ENCODE results near the gene CMTM4. TPM values are rescaled to one million over a fixed set of nuclear protein-coding genes. Genes with fewer than 3 reads are reported as not detected.

Gene CMTM4
- total RNA-seq, 1 experiment from 2014 or later: 77.8 TPM

GRCh38 chr16:66689282-66689681 lies 7.3 kb downstream of the CMTM4 start:
- Histone ChIP-seq H3K9me3 (ENCODE audit: control insufficient read depth in 1 of 2, insufficient read depth in 1 of 2, low read depth in 1 of 2, low read length in 2 of 2) (no peaks in the 10 kb centered on the region), H2AFZ (ENCODE audit: low read depth, low read length, poor library complexity, severe bottlenecking) (no peak overlapping the region), H3K79me2 (ENCODE audit: insufficient read depth, low read length) (peaks cover 75% of the 10 kb centered on the region), H3K9ac (ENCODE audit: low read length) (no peak overlapping the region), H3K9me2 (ENCODE audit: insufficient read depth) (no peaks in the 10 kb centered on the region), H3K27me3 (ENCODE audit: insufficient read depth, low read length) (no peaks in the 10 kb centered on the region), H3K4me2 (ENCODE audit: low read length) (no peak overlapping the region), H3K4me1 (ENCODE audit: control insufficient read depth in 1 of 2, insufficient read depth in 2 of 2, low read length in 2 of 2) (no peaks in the 10 kb centered on the region; a peak in 2 of 4 replicates), H3K36me3 (ENCODE audit: control insufficient read depth in 1 of 2, insufficient read depth in 2 of 2, low read length in 2 of 2) (no peaks in the 10 kb centered on the region), H3K27ac (ENCODE audit: low read depth, low read length) (no peak overlapping the region), H4K20me1 (ENCODE audit: insufficient read depth) (no peaks in the 10 kb centered on the region), H3K4me3 (replicated peaks in 1 of 2; ENCODE audit: low read depth in 1 of 2, low read length in 2 of 2) (no peak overlapping the region)
- ChIA-PET RAD21 (ENCODE audit: low non-redundant PET in 1 of 2, low total read pairs in 2 of 2, uncharacterized antibody in 2 of 2, unreplicated experiment in 2 of 2) (no interaction called here), POLR2A (no interaction called here), CTCF (no interaction called here)
- TF ChIP-seq ZFX (IDR thresholded peaks at IDR 0.05) (no peak), SIN3A (IDR thresholded peaks at IDR 0.05; ENCODE audit: low read depth) (no peak), CEBPB (IDR thresholded peaks at IDR 0.05; ENCODE audit: low read depth) (no peak), ZBTB33 (IDR thresholded peaks at IDR 0.05; ENCODE audit: extremely low read depth, insufficient replicate concordance, low read length) (no peak), YY1 (IDR thresholded peaks at IDR 0.05; ENCODE audit: extremely low read depth, insufficient replicate concordance, low read depth, low read length) (no peak), CTCF (IDR thresholded peaks at IDR 0.05 in 2 of 3, conservative IDR thresholded peaks at IDR 0.05 in 1 of 3; ENCODE audit: borderline replicate concordance in 1 of 3, insufficient read depth in 1 of 3, low read depth in 2 of 3, low read length in 2 of 3) (no peak), RAD21 (IDR thresholded peaks at IDR 0.05; ENCODE audit: low read depth) (no peak), REST (IDR thresholded peaks at IDR 0.05; ENCODE audit: low read depth) (no peak), ZNF274 (IDR thresholded peaks at IDR 0.05; ENCODE audit: low read depth, low read length) (no peak), POLR2AphosphoS5 (IDR thresholded peaks at IDR 0.05; ENCODE audit: low read depth, low read length) (no peak), JUND (IDR thresholded peaks at IDR 0.05) (no peak), ELF1 (IDR thresholded peaks at IDR 0.05; ENCODE audit: borderline replicate concordance, low read depth) (no peak), FOSL1 (IDR thresholded peaks at IDR 0.05; ENCODE audit: low read depth) (no peak), CBX3 (IDR thresholded peaks at IDR 0.05; ENCODE audit: low read depth) (no peak), EZH2phosphoT487 (IDR thresholded peaks at IDR 0.05; ENCODE audit: borderline replicate concordance) (no peak), EGR1 (IDR thresholded peaks at IDR 0.05; ENCODE audit: low read depth) (no peak), SP1 (IDR thresholded peaks at IDR 0.05; ENCODE audit: low read depth) (no peak), SRF (IDR thresholded peaks at IDR 0.05; ENCODE audit: low read depth) (no peak), POLR2A (IDR thresholded peaks at IDR 0.05; ENCODE audit: borderline replicate concordance, extremely low read depth, insufficient read depth, insufficient read length) (no peak)
- no peak for ATAC-seq
- intact Hi-C loops (cut with micrococcal nuclease): no loop called here
- DNase-seq (ENCODE audit: low read depth, low spot score): no peak
- BruUV-seq (replicated peaks): no TSS peak

Measured in HCT116 (cell line).